ENCODE measurements around the gene CELSR2. TPM values are rescaled to one million over a fixed set of nuclear protein-coding genes. Genes with fewer than 3 reads are reported as not detected.

The CELSR2 gene
- total RNA-seq, 1 experiment from 2014 or later: 30.2 TPM

GRCh38 chr1:109210058-109210457 lies 39.3 kb upstream of the CELSR2 start:
- POLR2A ChIA-PET (ENCODE audit: low non-redundant PET): no interaction called here
- BruUV-seq (replicated peaks): no TSS peak

GRCh38 chr1:109213345-109213823 lies 36.0 kb upstream of the CELSR2 start:
- intact Hi-C loops (cut with micrococcal nuclease; ENCODE audit: unreplicated experiment): no loop called here
- ChIA-PET CTCF (interaction anchor here (0.7 to 1.9 kb wide), 2 partner anchors 12 to 101 kb away, joined by 3 to 11 read pairs; a partner anchor contains a TSS), POLR2A (ENCODE audit: low non-redundant PET) (no interaction called here)
- BruUV-seq (replicated peaks): no TSS peak
- Histone ChIP-seq H3K4me3 (ENCODE audit: low read depth, low read length, poor library complexity, severe bottlenecking) (peak overlapping the region; percentile 62), H3K27me3 (replicated peaks; ENCODE audit: insufficient read depth, low read depth, low read length, poor library complexity) (no peaks in the 10 kb centered on the region), H3K36me3 (ENCODE audit: insufficient read depth, low read length, poor library complexity, severe bottlenecking) (peaks cover 27% of the 10 kb centered on the region), H3K9me3 (ENCODE audit: low read depth, low read length, poor library complexity, severe bottlenecking) (no peaks in the 10 kb centered on the region), H3K27ac (ENCODE audit: low read depth, low read length, poor library complexity, severe bottlenecking) (peak overlapping the region; percentile 91), H3K4me1 (ENCODE audit: insufficient read depth, low read length, poor library complexity, severe bottlenecking) (peaks cover 28% of the 10 kb centered on the region)
- no peak for DNase-seq (ENCODE audit: low spot score)
- no peak for TF ChIP-seq CTCF (conservative IDR thresholded peaks at IDR 0.05; ENCODE audit: low read depth, low read length)
- no peak for TF ChIP-seq EZH2 (IDR thresholded peaks at IDR 0.05; ENCODE audit: borderline replicate concordance, low read depth, low read length, poor library complexity, severe bottlenecking)

More at GRCh38 chr1:109210058-109210457, 39.3 kb upstream of the CELSR2 start:
- TF ChIP-seq EZH2 (IDR thresholded peaks at IDR 0.05; ENCODE audit: borderline replicate concordance, low read depth, low read length, poor library complexity, severe bottlenecking) (no peak), CTCF (conservative IDR thresholded peaks at IDR 0.05; ENCODE audit: low read depth, low read length) (no peak)
- Histone ChIP-seq H3K27me3 (replicated peaks; ENCODE audit: insufficient read depth, low read depth, low read length, poor library complexity) (no peaks in the 10 kb centered on the region), H3K9me3 (ENCODE audit: low read depth, low read length, poor library complexity, severe bottlenecking) (no peaks in the 10 kb centered on the region), H3K4me1 (ENCODE audit: insufficient read depth, low read length, poor library complexity, severe bottlenecking) (peaks cover 17% of the 10 kb centered on the region), H3K36me3 (ENCODE audit: insufficient read depth, low read length, poor library complexity, severe bottlenecking) (peaks cover under 1% of the 10 kb centered on the region), H3K27ac (ENCODE audit: low read depth, low read length, poor library complexity, severe bottlenecking) (no peak overlapping the region), H3K4me3 (ENCODE audit: low read depth, low read length, poor library complexity, severe bottlenecking) (no peak overlapping the region)
- intact Hi-C loops (cut with micrococcal nuclease; ENCODE audit: unreplicated experiment): no loop called here
- DNase-seq (ENCODE audit: low spot score): no peak
- CTCF ChIA-PET: no interaction called here

- H3K4me1 ChIP-seq (ENCODE audit: insufficient read depth, low read length, poor library complexity, severe bottlenecking): peaks cover 22% of the 10 kb centered on the region
- no peaks in the 10 kb centered on the region for H3K9me3 ChIP-seq (ENCODE audit: low read depth, low read length, poor library complexity, severe bottlenecking)
- DNase-seq (ENCODE audit: low spot score): peak; percentile 95
- H3K27ac ChIP-seq (ENCODE audit: low read depth, low read length, poor library complexity, severe bottlenecking): peak within 1 kb of the TSS; percentile 91
- no peak for TF ChIP-seq CTCF (conservative IDR thresholded peaks at IDR 0.05; ENCODE audit: low read depth, low read length)
- TF ChIP-seq EZH2 (IDR thresholded peaks at IDR 0.05; ENCODE audit: borderline replicate concordance, low read depth, low read length, poor library complexity, severe bottlenecking): no peak
- ChIA-PET CTCF (interaction anchor here (0.7 to 1.9 kb wide), 3 partner anchors 13 to 101 kb away, joined by 3 to 11 read pairs (median 3); a partner anchor contains a TSS), POLR2A (ENCODE audit: low non-redundant PET) (interaction anchor here (0.5 to 1.0 kb wide), 3 partner anchors 21 to 258 kb away, joined by 3 to 5 read pairs (median 3); no protein-coding TSS in a partner anchor)
- intact Hi-C loops (cut with micrococcal nuclease; ENCODE audit: unreplicated experiment): no loop called here
- TSS peak; percentile 95 for BruUV-seq (replicated peaks)
- H3K4me3 ChIP-seq (ENCODE audit: low read depth, low read length, poor library complexity, severe bottlenecking): peak within 1 kb of the TSS; percentile 62
- peaks cover 31% of the 10 kb centered on the region for H3K36me3 ChIP-seq (ENCODE audit: insufficient read depth, low read length, poor library complexity, severe bottlenecking)
- no peaks in the 10 kb centered on the region for H3K27me3 ChIP-seq (replicated peaks; ENCODE audit: insufficient read depth, low read depth, low read length, poor library complexity)
Measured at GRCh38 chr1:109213824-109214693, 35.3 kb upstream of the CELSR2 start, which contains the start of gene SARS1. SARS1 (plus strand) TSS chr1:109213918; CDS start chr1:109213993, 75 bp downstream.
